ENCODE results near the gene DAPK1.

DAPK1 gene

DNA sequence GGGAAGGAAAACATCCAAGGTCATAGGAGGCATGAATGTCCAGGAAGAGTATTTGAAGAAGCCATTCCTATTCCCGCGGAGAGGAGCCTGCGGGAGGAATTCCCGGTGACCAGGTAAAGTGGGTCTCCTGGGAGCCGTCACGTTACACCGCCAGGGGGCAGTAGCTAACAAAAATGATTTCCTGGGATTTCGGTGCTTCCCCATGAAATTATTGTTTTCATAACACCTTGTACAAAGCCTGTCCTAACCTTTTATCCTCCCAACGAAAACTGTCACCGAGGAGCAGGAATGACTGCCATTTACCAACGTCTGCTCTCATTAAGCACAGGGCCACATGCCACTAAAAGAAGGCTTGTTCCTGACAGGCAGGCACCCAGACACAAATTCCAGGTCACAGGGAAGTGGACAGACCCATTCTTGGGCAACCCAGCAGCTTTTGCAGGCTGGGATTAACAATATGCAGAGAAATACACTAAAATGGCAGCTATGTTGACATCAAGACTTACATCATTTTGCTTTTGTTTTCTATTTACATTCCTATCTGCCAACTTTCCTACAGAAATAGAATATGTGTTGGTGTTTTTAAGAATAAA is 187.1 kb downstream of the DAPK1 start:
- DNase-seq (ENCODE audit: low read depth in 3 of 3): no peak

DNA sequence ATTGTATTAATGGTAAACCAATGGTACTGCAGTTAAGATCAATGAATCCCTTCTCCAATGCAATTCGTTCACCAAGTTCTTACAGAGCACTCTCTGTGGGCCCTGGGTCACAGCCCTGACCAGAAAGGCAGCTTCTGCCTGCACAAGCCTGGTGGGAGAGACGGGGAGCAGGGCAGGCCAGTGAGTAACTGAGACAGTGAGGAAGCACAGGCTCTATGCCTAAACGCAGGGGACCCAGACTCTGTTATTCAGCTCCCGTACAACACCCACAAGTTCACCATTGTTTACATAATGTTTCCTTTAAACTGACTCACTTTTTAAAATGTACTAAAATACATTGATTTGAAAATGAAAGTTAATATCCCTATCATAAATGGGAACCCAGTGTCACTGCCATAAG is 187.8 kb downstream of the DAPK1 start:
- DNase-seq (ENCODE audit: low read depth in 3 of 3): no peak

DNA sequence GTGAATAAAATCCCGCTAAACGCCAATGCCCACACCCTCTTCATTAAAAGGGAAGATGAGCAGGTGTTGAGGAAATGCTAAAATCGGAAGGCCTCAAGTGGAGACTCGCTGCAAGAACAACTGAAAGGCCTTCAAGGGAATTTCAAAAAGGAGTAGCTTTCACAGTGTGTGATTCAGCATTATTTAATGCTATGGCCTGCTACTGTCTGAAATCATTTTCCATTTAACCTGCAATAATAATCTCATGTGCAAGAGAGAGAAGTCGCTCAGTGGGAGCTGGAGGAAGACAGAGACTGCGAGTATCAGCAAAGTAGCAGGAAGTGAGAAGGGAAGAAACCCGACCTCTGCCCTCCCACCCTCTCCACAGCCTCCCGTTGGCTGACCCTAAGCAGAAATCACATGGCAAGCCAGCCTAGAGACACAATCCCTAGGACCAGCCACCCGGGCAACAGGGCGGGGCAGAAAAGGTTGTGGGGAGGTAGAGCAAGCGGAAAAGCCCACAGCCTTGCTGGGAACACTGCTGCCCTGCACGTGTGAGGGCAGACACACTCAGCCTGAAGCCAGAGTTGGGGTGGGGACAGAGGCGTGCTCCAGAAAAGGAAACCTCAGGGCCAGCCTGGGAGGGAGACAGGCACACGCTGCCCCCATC is 188.3 kb downstream of the DAPK1 start:
- DNase-seq (ENCODE audit: low read depth in 3 of 3): no peak

DNA sequence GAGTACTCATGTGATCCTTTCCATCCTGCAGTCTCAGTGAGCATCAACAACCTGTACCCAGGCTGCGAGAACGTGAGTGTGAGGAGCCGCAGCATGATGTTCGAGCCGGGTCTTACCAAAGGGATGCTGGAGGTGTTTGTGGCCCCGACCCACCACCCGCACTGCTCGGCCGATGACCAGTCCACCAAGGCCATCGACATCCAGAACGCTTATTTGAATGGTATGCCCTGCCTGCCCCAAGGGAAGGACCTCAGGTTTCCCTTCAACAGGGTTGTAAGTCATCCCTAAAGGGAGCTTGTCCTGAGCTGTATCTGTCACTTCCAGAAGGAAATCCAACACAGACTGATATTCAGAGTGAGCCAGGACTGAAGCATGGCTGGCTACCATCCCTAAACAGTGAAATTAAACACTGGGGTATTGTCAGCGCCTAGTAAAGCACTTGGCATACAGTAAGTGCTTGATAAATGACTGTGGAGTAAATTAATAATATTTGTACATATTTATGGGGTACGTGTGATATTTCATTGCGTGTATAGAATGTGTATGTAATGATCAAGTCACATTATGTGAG is 188.9 kb downstream of the DAPK1 start:
- DNase-seq (ENCODE audit: low read depth in 3 of 3): no peak

DNA sequence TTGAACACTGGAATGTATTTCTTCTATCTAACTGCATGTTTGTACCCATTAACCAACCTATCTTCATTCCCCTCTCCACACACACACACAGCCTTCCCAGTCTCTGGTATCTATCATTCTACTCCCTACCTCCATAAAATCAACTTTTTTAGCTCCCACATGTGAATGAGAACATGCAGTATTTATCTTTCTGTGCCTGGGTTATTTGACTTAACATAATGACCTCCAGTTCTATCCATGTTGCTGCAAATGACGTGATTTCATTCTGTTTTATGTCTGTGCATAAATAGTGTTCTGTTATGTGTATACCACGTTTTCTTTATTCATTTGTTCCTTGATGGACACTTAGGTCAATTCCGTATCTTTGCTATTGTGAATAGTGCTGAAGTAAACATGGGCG is 189.5 kb downstream of the DAPK1 start:
- DNase-seq (ENCODE audit: low read depth in 3 of 3): no peak

DNA sequence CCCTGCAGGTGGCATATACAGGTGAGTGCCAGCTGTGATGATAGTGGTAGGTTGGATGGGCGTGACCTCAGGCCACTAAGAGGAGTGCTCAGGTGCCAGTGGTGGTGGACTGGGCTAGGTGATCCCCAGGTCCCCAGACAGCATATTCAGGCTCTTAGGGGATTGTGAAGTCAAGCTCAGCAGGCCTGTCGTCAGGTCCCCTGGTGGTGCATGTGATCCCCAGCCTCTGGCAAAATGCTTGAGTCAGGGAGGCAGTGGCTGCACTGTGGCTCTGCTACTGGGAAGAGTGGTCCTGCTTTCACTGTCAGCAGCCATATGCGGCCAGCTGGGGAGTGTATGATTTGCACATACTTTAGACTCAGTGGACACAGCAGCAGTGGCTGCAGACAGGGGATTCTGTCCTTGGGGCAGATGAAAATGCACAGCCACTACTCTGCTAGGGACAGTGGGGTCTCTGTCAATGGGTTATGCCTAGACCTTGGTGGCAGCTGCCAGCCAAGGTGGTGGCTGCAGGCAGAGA is 196.6 kb downstream of the DAPK1 start:
- DNase-seq (ENCODE audit: low read depth in 3 of 3): no peak

DNA sequence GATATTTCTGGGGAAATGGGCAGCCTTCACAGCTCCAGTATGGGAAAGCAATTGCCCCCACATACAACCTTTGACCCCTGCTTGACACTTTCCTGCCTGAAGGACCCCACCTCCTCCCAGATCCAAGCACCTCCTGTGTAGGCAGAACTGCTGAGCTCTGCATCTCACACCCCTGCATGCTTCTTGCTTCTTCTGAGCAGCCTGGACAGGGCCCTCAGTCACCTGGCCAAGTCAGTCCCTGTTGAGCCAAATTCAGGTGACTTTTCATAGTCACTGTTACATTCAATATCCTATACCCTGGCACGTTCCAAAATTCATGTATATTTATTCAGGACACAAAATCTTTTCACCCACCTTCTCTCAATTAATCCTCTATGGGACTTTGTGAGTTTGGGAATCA is 197.9 kb downstream of the DAPK1 start:
- no peak for DNase-seq (ENCODE audit: low read depth in 3 of 3)

DNA sequence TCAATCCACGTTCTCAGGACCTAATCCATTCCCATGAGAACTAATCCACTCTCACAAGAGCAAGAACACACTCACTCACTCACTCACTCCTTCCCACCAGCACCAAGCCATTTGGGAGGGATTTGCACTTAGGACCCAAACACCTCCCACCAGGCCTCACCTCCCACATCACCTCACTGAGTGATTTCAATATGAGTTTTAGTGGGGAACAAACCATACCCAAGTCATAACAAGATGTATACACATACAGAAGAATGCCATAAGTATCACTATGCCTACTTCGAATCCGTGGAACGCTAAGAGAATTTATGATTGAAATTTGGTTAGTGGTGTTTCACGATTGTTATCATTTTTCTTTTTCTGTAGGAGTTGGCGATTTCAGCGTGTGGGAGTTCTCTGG is 199.0 kb downstream of the DAPK1 start:
- DNase-seq (ENCODE audit: low read depth in 3 of 3): no peak

DNA sequence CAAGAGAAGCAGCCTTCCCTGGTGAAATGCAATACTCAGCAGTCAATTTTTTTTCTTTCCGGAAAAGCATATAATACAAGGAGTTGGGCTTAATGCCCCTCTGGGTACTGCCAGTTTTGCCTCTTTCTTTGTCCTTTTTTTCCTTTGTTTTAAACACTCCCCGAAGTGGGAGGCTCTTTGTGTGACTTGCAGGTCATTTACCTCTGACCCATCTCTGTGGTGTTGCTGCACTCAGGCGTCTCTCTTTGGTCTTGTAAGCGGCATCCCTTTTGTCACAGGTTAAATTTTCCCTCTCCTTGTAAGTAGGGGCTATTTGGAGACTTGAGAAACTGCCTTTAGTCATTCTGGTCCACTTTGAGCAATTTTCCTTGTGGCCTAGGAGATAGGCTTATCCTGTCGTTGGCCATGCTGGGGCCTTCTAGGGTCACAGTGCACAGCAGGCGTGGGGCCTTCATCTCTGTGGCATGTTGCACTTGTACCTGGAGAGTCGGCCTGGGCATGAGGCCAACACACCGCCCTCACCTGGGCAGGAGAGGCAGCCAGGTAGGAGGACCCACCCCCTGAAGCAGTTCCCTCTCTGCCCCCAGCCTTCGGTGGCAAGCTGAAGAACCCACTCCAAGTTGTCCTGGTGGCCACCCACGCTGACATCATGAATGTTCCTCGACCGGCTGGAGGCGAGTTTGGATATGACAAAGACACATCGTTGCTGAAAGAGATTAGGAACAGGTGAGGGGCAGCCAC is 200.6 kb downstream of the DAPK1 start:
- DNase-seq (ENCODE audit: low read depth in 3 of 3): no peak

DNA sequence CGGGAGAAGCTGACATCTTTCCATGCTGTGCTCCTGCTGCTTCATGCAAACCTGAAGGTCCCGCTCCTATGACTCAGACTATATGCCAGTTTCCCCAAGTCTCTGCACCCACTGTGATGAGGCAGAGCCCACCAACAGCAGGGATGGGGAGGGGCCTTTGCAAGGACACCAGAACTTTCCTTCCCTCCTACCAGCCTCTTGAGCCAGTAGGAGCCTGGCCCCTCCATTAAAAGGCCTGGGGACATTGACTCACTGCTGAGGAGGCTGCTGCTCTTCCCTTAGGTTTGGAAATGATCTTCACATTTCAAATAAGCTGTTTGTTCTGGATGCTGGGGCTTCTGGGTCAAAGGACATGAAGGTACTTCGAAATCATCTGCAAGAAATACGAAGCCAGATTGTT is 202.2 kb downstream of the DAPK1 start:
- no peak for DNase-seq (ENCODE audit: low read depth in 3 of 3)

DNA sequence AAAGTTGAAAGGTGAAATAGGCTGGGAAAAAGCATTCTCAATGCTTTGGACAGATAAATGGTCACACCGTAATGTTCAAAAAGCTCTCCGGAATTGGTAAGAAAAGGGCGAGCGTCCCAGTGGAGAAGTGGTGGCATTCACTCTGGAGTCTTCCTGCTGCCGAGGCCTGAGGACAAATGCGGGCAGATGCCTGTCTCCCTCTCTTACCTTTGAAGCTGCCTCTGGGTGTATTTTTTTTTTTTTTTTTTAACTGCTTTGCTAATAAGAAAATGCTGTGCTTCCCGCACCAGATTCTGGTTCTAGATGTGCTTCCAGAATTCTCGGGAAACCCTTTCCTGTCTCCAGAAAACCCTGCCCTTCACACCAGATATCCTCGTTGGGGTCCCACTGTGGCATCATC is 203.8 kb downstream of the DAPK1 start:
- no peak for DNase-seq (ENCODE audit: low read depth in 3 of 3)

DNA sequence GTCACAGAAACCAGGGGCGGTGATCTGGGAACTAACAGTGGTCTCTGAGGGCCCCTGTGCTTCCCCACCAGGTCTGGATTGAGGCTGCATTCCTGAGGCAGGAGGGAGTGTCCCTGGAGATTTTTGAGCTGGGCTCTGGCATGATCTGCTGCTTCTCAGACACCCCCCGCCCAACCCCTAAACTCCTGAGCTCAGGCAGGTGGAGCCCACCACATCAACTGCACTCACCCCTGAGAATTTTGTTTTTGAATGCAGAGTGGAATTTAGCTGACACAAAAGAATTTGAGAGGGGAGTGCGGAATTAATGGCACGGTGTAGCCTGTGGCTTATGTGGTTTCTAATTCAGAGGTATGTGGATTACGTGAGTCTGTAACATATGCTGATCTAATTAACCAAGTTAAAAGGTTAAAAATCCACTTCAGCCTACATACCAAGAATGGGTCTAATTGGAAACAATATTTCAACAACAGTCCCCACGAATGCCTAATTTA is 204.3 kb downstream of the DAPK1 start:
- no peak for DNase-seq (ENCODE audit: low read depth in 3 of 3)

DNA sequence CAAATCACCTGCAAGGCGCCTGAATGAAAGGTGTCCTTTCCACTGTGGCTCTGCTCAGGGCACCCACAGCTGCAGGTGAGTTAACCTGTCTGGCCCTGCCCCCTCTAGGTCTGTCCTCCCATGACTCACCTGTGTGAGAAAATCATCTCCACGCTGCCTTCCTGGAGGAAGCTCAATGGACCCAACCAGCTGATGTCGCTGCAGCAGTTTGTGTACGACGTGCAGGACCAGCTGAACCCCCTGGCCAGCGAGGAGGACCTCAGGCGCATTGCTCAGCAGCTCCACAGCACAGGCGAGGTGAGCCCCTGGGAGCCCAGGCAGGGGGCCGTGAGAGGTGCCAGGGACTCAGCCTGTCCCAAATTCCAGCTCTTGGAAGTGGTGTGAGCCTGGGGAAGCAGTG is 205.3 kb downstream of the DAPK1 start:
- DNase-seq (ENCODE audit: low read depth in 3 of 3): no peak

DNA sequence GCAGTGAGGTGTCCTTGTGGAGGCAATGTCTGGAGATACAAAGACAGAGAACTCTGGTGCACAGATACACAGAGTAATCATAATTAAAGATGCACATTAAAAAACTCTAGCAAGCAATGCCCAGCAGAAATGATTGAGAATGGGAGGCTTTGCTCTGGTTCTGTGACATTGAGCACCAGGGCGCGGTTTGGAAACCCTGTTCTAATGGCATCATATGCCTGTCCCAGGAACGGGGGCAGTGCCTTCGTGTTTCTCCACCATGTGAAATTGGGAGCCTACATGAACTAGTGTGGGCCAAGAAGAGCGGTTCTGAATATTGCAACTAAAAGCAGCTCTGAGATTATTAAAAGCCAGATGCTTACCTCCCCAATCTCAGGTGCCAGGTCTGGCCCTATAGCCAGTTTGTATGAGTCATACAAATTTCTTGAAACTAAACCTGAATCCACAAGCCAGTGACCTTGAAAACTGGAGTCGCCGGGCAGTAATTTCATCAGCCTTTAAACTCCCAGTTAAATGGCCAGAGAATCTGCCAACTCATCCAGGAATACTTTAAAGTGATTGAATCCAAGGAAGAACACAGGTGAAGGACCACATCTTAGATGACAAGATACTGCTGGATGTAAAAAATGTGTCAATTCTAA is 206.1 kb downstream of the DAPK1 start:
- no peak for DNase-seq (ENCODE audit: low read depth in 3 of 3)

DNA sequence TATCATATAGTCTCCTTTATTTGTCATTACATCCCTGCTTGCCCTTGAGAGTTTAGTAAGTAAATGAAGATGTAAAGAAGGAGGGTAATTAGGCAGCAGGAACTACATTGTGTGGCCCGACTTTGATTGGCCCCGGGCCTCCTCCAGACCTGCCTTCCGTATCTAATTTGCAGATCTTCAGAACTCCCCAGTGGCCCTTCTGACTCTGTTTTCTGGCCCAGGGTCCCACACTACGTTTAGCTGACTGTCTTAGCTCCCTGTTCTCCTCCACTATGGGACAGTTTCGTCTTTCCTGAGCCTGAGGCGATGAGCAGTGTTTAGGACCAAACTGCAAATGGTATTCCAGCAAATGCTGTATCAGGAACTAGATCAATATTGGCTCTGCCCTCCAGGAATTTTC is 206.7 kb downstream of the DAPK1 start:
- DNase-seq (ENCODE audit: low read depth in 3 of 3): no peak

DNA sequence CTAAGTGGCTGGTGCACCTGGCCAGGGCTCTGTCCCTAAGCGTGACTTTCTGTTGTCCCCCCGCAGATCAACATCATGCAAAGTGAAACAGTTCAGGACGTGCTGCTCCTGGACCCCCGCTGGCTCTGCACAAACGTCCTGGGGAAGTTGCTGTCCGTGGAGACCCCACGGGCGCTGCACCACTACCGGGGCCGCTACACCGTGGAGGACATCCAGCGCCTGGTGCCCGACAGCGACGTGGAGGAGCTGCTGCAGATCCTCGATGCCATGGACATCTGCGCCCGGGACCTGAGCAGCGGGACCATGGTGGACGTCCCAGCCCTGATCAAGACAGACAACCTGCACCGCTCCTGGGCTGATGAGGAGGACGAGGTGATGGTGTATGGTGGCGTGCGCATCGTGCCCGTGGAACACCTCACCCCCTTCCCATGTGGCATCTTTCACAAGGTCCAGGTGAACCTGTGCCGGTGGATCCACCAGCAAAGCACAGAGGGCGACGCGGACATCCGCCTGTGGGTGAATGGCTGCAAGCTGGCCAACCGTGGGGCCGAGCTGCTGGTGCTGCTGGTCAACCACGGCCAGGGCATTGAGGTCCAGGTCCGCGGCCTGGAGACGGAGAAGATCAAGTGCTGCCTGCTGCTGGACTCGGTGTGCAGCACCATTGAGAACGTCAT is 208.5 kb downstream of the DAPK1 start:
- DNase-seq (ENCODE audit: low read depth in 3 of 3): no peak

DNA sequence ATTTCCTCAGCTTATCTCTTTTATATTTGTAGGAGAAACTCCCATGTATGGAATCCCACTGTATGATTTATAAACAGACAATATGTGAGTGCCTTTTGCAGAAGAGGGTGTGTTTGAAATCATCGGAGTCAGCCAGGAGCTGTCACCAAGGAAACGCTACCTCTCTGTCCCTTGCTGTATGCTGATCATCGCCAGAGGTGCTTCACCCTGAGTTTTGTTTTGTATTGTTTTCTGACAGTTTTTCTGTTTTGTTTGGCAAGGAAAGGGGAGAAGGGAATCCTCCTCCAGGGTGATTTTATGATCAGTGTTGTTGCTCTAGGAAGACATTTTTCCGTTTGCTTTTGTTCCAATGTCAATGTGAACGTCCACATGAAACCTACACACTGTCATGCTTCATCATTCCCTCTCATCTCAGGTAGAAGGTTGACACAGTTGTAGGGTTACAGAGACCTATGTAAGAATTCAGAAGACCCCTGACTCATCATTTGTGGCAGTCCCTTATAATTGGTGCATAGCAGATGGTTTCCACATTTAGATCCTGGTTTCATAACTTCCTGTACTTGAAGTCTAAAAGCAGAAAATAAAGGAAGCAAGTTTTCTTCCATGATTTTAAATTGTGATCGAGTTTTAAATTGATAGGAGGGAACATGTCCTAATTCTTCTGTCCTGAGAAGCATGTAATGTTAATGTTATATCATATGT is 210.3 kb downstream of the DAPK1 start:
- DNase-seq (ENCODE audit: low read depth in 3 of 3): no peak

DNA sequence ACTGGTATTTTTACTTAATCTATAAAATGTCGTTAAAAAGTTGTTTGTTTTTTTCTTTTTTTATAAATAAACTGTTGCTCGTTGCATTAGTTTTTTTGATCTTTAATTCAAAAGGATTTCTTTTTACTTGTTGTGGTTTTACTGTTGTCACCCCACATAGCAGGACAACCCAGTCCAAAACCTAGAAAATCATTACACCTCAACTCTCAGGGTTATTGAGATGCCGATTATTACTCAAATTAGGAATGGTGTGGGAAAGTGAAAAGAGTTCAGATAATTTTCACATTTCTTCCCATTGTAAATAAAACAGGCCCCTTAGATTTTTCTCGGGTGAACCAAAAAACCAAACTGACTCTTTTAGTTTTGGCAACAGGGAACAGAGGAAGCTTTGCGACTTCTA is 210.9 kb downstream of the DAPK1 start:
- DNase-seq (ENCODE audit: low read depth in 3 of 3): no peak

DNA sequence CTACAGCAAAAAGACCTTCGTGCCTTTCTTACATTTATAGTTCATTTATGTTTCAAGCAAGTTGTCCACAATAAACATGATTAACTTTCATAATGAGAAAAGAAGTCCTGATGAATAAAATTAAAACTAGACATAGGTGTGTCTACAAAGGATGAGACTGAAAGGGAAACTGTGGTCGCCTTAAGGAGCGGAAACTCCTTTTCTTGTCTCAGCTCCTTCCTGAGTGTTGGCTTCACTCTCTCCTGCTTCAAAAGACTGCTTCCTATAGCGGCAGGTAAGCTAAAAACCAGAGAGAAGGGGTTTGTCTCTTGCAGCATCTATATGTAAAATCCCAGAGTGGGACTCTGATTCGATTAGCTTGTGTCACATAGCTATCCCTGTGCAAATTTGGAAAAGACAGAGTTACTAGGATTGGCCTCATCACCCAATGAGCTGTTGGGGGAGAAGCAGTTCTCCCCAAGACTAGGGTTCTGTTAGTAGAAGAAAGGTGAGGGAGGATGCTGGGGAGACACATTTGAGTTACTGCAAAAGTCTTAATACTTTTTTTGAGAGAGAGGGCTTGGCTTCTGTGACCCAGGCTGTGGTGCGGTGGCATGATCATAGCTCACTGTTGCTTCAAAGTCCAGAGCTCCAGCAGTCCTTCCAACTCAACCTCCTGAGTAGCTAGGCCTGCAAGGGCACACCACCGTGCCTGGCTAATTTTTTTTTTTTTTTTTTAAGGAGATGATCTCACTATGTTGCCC is 211.5 kb downstream of the DAPK1 start:
- DNase-seq (ENCODE audit: low read depth in 3 of 3): no peak

DNA sequence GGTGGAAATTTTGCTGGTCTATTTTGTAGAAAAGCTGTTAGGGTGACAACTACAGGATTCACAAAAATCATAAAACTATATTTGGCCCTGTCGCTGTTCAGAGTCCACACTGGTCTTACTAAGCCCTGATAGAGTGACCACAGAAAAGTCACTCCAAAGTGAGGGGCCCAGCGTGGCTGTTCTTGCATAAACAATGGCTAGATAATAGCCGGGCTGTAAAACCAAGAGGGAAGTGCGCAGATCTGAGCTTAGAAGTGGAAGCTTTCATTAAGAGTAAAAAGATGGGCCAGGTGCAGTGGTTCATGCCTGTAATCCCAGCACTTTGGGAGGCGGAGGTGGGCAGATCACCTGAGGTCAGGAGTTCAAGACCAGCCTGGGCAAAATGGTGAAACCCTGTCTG is 212.8 kb downstream of the DAPK1 start:
- no peak for DNase-seq (ENCODE audit: low read depth in 3 of 3)
